ENCODE measurements around the gene TAC3. TPM values are rescaled to one million over a fixed set of nuclear protein-coding genes. Genes with fewer than 3 reads are reported as not detected.

TAC3 gene
- total and polyA plus RNA-seq, 2 donors (not counting 3 experiments of a cell fraction or from before 2014, with no cell fraction given): not detected

- Histone ChIP-seq H3K79me2 (ENCODE audit: control insufficient read depth, insufficient read depth, low read length) (no peaks in the 10 kb centered on the region), H3K27ac (ENCODE audit: insufficient read depth, low read depth, low read length) (no peak overlapping the region), H3K9ac (replicated peaks; ENCODE audit: extremely low read depth, insufficient read depth, low read length) (no peak overlapping the region), H3K4me1 (ENCODE audit: control insufficient read depth, extremely low read depth, insufficient read depth, low read length) (no peaks in the 10 kb centered on the region), H3K36me3 (ENCODE audit: control insufficient read depth in 2 of 2, extremely low read depth in 1 of 2, insufficient read depth in 2 of 2, low read length in 2 of 2) (no peaks in the 10 kb centered on the region), H3K9me1 (replicated peaks; ENCODE audit: control insufficient read depth, extremely low read depth, insufficient read depth, low read length) (no peaks in the 10 kb centered on the region), H3K4me2 (ENCODE audit: insufficient read depth, low read length) (no peak overlapping the region), H4K20me1 (replicated peaks; ENCODE audit: control insufficient read depth, extremely low read depth, insufficient read depth, low read length) (no peaks in the 10 kb centered on the region), H3K9me3 (replicated peaks; ENCODE audit: control insufficient read depth, insufficient read depth, low read length) (no peaks in the 10 kb centered on the region), H3K27me3 (ENCODE audit: control insufficient read depth in 2 of 2, insufficient read depth in 2 of 2, low read length in 2 of 2) (peaks cover 14 to 16% of the 10 kb centered on the region in 2 experiments), H2AFZ (ENCODE audit: low read depth, low read length) (no peak overlapping the region), H3K4me3 (replicated peaks in 1 of 3; ENCODE audit: insufficient read depth in 1 of 3, low read depth in 1 of 3, low read length in 3 of 3) (no peak overlapping the region)
- POLR2A ChIA-PET: no interaction called here
- no peak for TF ChIP-seq POLR2AphosphoS5 (IDR thresholded peaks at IDR 0.05; ENCODE audit: insufficient read depth, low read depth, low read length)
- TF ChIP-seq FOS (IDR thresholded peaks at IDR 0.05; ENCODE audit: borderline replicate concordance, insufficient read depth, low read length): no peak
- intact Hi-C loops (cut with micrococcal nuclease) (no loop called here), dilution Hi-C loops (cut with MboI; ENCODE audit: extremely low pct_ligation_motif_present, low sequenced_read_pairs) (no loop called here)
- BruUV-seq (replicated peaks): no TSS peak
- CTCF ChIA-PET: interaction anchor here (0.9 to 2.0 kb wide), 4 partner anchors 9 to 97 kb away, joined by 3 to 5 read pairs (median 4); partner anchors contain the start of gene TAC3
- FAIRE-seq: no peak
- no peak for DNase-seq (ENCODE audit: low read depth, low spot score)
Observed at GRCh38 chr12:57027011-57027804, 10.9 kb upstream of the TAC3 start.

GRCh38 chr12:57025196-57025595, 8.9 kb upstream of the TAC3 start:
- Histone ChIP-seq H3K27me3 (ENCODE audit: control insufficient read depth in 2 of 2, insufficient read depth in 2 of 2, low read length in 2 of 2) (peaks cover 10 to 14% of the 10 kb centered on the region in 2 experiments), H2AFZ (ENCODE audit: low read depth, low read length) (no peak overlapping the region), H3K36me3 (ENCODE audit: control insufficient read depth in 2 of 2, extremely low read depth in 1 of 2, insufficient read depth in 2 of 2, low read length in 2 of 2) (no peaks in the 10 kb centered on the region), H3K9ac (replicated peaks; ENCODE audit: extremely low read depth, insufficient read depth, low read length) (no peak overlapping the region), H3K9me1 (replicated peaks; ENCODE audit: control insufficient read depth, extremely low read depth, insufficient read depth, low read length) (no peaks in the 10 kb centered on the region), H3K9me3 (replicated peaks; ENCODE audit: control insufficient read depth, insufficient read depth, low read length) (no peaks in the 10 kb centered on the region), H3K4me2 (ENCODE audit: insufficient read depth, low read length) (no peak overlapping the region), H3K27ac (ENCODE audit: insufficient read depth, low read depth, low read length) (no peak overlapping the region), H3K4me3 (replicated peaks in 1 of 3; ENCODE audit: insufficient read depth in 1 of 3, low read depth in 1 of 3, low read length in 3 of 3) (no peak overlapping the region), H4K20me1 (replicated peaks; ENCODE audit: control insufficient read depth, extremely low read depth, insufficient read depth, low read length) (no peaks in the 10 kb centered on the region), H3K79me2 (ENCODE audit: control insufficient read depth, insufficient read depth, low read length) (no peaks in the 10 kb centered on the region), H3K4me1 (ENCODE audit: control insufficient read depth, extremely low read depth, insufficient read depth, low read length) (no peaks in the 10 kb centered on the region)
- intact Hi-C loops (cut with micrococcal nuclease) (no loop called here), dilution Hi-C loops (cut with MboI; ENCODE audit: extremely low pct_ligation_motif_present, low sequenced_read_pairs) (no loop called here)
- DNase-seq (ENCODE audit: low read depth, low spot score) (no peak), FAIRE-seq (no peak)
- BruUV-seq (replicated peaks): no TSS peak
- ChIA-PET CTCF (interaction anchor here (0.9 kb wide), 1 partner anchor 8 kb away, joined by 3 read pairs; no protein-coding TSS in a partner anchor), POLR2A (no interaction called here)
- TF ChIP-seq, protein P1, sequence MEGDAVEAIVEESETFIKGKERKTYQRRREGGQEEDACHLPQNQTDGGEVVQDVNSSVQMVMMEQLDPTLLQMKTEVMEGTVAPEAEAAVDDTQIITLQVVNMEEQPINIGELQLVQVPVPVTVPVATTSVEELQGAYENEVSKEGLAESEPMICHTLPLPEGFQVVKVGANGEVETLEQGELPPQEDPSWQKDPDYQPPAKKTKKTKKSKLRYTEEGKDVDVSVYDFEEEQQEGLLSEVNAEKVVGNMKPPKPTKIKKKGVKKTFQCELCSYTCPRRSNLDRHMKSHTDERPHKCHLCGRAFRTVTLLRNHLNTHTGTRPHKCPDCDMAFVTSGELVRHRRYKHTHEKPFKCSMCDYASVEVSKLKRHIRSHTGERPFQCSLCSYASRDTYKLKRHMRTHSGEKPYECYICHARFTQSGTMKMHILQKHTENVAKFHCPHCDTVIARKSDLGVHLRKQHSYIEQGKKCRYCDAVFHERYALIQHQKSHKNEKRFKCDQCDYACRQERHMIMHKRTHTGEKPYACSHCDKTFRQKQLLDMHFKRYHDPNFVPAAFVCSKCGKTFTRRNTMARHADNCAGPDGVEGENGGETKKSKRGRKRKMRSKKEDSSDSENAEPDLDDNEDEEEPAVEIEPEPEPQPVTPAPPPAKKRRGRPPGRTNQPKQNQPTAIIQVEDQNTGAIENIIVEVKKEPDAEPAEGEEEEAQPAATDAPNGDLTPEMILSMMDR (IDR thresholded peaks at IDR 0.05; ENCODE audit: extremely low read depth in 1 of 2, insufficient read depth in 1 of 2, low read depth in 1 of 2, low read length in 2 of 2): no peak
- TF ChIP-seq GATA2 (IDR thresholded peaks at IDR 0.05; ENCODE audit: insufficient read depth, insufficient read length, low read depth, low read length) (no peak), POLR2AphosphoS5 (IDR thresholded peaks at IDR 0.05; ENCODE audit: insufficient read depth, low read depth, low read length) (no peak), MAX (IDR thresholded peaks at IDR 0.05; ENCODE audit: insufficient read depth, insufficient read length) (no peak), POLR2A (IDR thresholded peaks at IDR 0.05; ENCODE audit: low read depth, low read length) (no peak), FOS (IDR thresholded peaks at IDR 0.05; ENCODE audit: borderline replicate concordance, insufficient read depth, low read length) (no peak), EZH2 (IDR thresholded peaks at IDR 0.05; ENCODE audit: borderline replicate concordance, low read depth, low read length, severe bottlenecking) (no peak), JUN (IDR thresholded peaks at IDR 0.05; ENCODE audit: borderline replicate concordance, insufficient read depth, insufficient read length, low read depth) (no peak), MYC (IDR thresholded peaks at IDR 0.05; ENCODE audit: low read depth, low read length) (no peak)

All from endothelial cell of umbilical vein (primary cell).